Measurements from ENCODE around the gene MRPS26. TPM values are rescaled to one million over a fixed set of nuclear protein-coding genes. Genes with fewer than 3 reads are reported as not detected.

The MRPS26 gene
- total and polyA plus RNA-seq, 2 experiments from 2014 or later, result 89.2 to 174 TPM

DNA sequence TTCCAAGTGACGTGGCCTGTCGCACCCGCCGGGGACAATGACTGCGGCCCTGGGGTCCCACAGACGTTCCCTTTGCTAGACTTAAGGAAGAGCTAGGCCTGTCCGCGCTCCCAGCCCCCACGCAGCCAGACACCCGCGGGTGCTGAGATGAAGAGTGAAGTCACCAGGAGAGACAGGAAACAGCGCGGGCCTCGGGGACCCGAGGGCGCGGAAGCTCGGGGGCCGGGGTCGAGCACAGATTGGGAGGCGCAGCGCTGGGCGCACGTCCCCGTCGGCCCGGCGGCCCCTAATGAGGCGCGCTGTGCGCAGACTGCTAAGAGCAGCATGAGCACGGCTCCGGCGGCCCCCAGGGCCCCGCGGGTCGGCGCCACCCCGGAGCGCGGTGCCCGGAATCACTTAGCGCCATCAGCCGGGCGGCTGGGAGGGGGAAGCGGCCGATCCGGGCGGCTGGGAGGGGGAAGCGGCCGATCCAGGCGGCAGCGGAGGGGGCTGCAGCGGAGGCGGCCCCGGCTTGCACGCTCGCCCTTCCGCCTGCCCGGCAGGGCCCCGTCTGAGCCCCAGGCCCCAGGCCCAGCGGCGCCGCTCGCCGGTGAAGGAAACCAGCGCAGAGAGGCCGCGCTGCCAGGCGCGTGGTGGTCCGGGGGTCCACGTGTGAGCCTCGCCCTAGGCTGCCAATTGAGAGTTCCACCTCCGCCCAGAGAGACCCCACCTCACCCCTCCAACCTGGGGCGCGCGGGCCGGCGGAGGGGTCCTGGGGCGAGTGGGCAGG is 46.9 kb downstream of the MRPS26 start:
- no peaks in the 10 kb centered on the region for H3K4me1 ChIP-seq (ENCODE audit: insufficient read depth)
- WGBS (ENCODE audit: low lambda C conversion rate, missing lambda C conversion rate), result 40% methylated on average over 61 of the region's 81 CpGs
- peaks cover 13% of the 10 kb centered on the region for H3K27me3 ChIP-seq
- peak overlapping the region; percentile 84 for H3K4me2 ChIP-seq
- H2AFZ ChIP-seq, result peak overlapping the region; percentile 60
- no peaks in the 10 kb centered on the region for H3K36me3 ChIP-seq (replicated peaks; ENCODE audit: insufficient read depth, low read depth)
- H3K79me2 ChIP-seq, result no peaks in the 10 kb centered on the region
- H4K20me1 ChIP-seq (ENCODE audit: insufficient read depth, poor library complexity, severe bottlenecking), result no peaks in the 10 kb centered on the region
- peak overlapping the region; percentile 20 for H3K4me3 ChIP-seq
- no peak for DNase-seq (ENCODE audit: low spot score)
- TF ChIP-seq, protein P1, sequence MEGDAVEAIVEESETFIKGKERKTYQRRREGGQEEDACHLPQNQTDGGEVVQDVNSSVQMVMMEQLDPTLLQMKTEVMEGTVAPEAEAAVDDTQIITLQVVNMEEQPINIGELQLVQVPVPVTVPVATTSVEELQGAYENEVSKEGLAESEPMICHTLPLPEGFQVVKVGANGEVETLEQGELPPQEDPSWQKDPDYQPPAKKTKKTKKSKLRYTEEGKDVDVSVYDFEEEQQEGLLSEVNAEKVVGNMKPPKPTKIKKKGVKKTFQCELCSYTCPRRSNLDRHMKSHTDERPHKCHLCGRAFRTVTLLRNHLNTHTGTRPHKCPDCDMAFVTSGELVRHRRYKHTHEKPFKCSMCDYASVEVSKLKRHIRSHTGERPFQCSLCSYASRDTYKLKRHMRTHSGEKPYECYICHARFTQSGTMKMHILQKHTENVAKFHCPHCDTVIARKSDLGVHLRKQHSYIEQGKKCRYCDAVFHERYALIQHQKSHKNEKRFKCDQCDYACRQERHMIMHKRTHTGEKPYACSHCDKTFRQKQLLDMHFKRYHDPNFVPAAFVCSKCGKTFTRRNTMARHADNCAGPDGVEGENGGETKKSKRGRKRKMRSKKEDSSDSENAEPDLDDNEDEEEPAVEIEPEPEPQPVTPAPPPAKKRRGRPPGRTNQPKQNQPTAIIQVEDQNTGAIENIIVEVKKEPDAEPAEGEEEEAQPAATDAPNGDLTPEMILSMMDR (IDR thresholded peaks at IDR 0.05; ENCODE audit: poor library complexity), result no peak
- no peak for TF ChIP-seq EZH2 (IDR thresholded peaks at IDR 0.05; ENCODE audit: borderline replicate concordance)
- TF ChIP-seq EZH2phosphoT487 (IDR thresholded peaks at IDR 0.05; ENCODE audit: low read depth, severe bottlenecking, unreplicated experiment), result no peak
- H3K9me2 ChIP-seq (replicated peaks; ENCODE audit: insufficient read depth), result no peaks in the 10 kb centered on the region
- no peaks in the 10 kb centered on the region for H3K9me3 ChIP-seq (ENCODE audit: low read depth)
- no peak overlapping the region for H3K27ac ChIP-seq

DNA sequence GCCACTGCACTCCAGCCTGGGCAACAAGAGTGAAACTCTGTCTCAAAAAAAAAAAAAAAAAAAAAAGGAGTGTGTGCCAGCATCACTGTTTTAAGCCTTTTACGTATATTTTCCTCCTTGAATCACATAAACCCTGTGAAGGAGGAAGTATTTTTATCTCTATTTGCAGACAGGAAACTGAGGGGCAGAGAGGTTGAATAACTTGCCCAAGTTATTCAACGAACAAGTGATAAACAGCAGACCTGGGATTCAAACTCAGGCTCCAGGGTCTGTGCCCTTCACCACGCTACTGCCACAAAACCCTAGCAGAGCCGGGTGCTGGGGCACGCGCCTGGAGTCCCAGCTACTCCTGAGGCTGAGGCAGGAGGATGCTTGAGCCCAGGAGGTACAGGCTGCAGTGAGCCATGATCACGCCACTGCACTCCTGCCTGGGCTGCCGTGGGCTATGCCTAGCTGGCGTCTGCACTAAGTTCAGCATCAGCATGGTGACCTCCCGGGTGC is 48.1 kb downstream of the MRPS26 start:
- H3K4me2 ChIP-seq, result no peak overlapping the region
- no peak overlapping the region for H3K4me3 ChIP-seq
- no peak for DNase-seq (ENCODE audit: low spot score)
- H3K9me3 ChIP-seq (ENCODE audit: low read depth), result no peaks in the 10 kb centered on the region
- WGBS (ENCODE audit: low lambda C conversion rate, missing lambda C conversion rate), result 90% methylated on average over 10 of the region's 10 CpGs
- no peaks in the 10 kb centered on the region for H3K4me1 ChIP-seq (ENCODE audit: insufficient read depth)
- H2AFZ ChIP-seq, result no peak overlapping the region
- no peaks in the 10 kb centered on the region for H3K9me2 ChIP-seq (replicated peaks; ENCODE audit: insufficient read depth)
- no peaks in the 10 kb centered on the region for H4K20me1 ChIP-seq (ENCODE audit: insufficient read depth, poor library complexity, severe bottlenecking)
- TF ChIP-seq, protein P1 (IDR thresholded peaks at IDR 0.05; ENCODE audit: poor library complexity), result no peak
- TF ChIP-seq EZH2phosphoT487 (IDR thresholded peaks at IDR 0.05; ENCODE audit: low read depth, severe bottlenecking, unreplicated experiment) (no peak), EZH2 (IDR thresholded peaks at IDR 0.05; ENCODE audit: borderline replicate concordance) (no peak)
- no peak overlapping the region for H3K27ac ChIP-seq
- no peaks in the 10 kb centered on the region for H3K79me2 ChIP-seq
- no peaks in the 10 kb centered on the region for H3K36me3 ChIP-seq (replicated peaks; ENCODE audit: insufficient read depth, low read depth)
- H3K27me3 ChIP-seq, result peaks cover 13% of the 10 kb centered on the region

DNA sequence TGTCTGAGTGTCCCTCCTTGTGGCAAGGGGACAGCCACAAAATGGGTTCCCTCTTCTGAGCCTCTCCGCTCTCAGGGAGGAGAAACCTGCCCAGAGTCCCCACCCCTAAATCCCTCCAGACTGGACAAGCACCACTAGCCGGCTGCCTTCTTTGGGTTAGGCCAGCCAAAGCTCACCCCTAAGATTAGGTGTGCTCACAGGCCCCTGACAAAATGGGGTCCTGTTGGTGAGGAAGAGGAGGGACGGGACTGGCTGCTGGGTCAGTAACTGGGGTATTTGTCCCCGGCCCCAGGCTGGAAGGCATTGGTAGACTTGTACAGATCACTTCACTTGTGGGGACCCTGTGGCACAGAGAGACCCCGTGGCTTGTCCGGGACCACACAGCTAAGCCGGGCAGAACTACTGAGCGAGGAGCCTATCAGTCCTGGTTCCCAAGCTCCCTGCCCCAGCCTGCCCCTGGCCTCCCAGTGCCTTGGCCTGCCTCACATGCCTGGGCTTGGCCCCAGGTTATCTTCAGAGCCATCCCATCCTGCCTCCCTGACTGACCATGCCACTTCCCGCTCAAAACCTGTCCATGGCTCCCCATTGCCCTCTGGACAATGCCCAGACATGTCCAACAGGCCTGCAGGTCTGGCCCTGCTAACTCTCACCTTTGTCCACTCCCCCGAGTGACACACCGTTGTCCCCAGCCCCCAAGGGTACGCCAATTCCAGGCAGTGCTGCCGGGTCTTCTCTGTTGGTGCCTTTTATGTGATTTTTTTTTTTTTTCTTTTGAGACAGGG is 49.2 kb downstream of the MRPS26 start:
- H2AFZ ChIP-seq, result no peak overlapping the region
- no peak overlapping the region for H3K27ac ChIP-seq
- H4K20me1 ChIP-seq (ENCODE audit: insufficient read depth, poor library complexity, severe bottlenecking), result no peaks in the 10 kb centered on the region
- no peak for DNase-seq (ENCODE audit: low spot score)
- no peak overlapping the region for H3K4me3 ChIP-seq
- H3K9me2 ChIP-seq (replicated peaks; ENCODE audit: insufficient read depth), result no peaks in the 10 kb centered on the region
- 93% methylated on average over 13 of the region's 13 CpGs for WGBS (ENCODE audit: low lambda C conversion rate, missing lambda C conversion rate)
- H3K27me3 ChIP-seq, result peaks cover 13% of the 10 kb centered on the region
- no peaks in the 10 kb centered on the region for H3K9me3 ChIP-seq (ENCODE audit: low read depth)
- no peaks in the 10 kb centered on the region for H3K79me2 ChIP-seq
- H3K4me1 ChIP-seq (ENCODE audit: insufficient read depth), result no peaks in the 10 kb centered on the region
- H3K36me3 ChIP-seq (replicated peaks; ENCODE audit: insufficient read depth, low read depth), result no peaks in the 10 kb centered on the region
- no peak overlapping the region for H3K4me2 ChIP-seq
- TF ChIP-seq EZH2 (IDR thresholded peaks at IDR 0.05; ENCODE audit: borderline replicate concordance) (no peak), EZH2phosphoT487 (IDR thresholded peaks at IDR 0.05; ENCODE audit: low read depth, severe bottlenecking, unreplicated experiment) (no peak)
- TF ChIP-seq, protein P1 (IDR thresholded peaks at IDR 0.05; ENCODE audit: poor library complexity), result no peak

Other genes with a start within 250 kb of the MRPS26 start
- 47.9 and 57.8 TPM in 2 replicates for gene CPXM1, start 245.4 kb upstream of the MRPS26 start, total RNA-seq
- 66.3 and 82.5 TPM in 2 replicates for gene CPXM1, start 245.4 kb upstream of the MRPS26 start, polyA plus RNA-seq
- gene C20orf141, start 231.1 kb upstream of the MRPS26 start, total RNA-seq, result not detected in 2 replicates
- gene C20orf141, start 231.1 kb upstream of the MRPS26 start, polyA plus RNA-seq, result 0.68 TPM in 1 of 2 replicates, not detected in the other
- not detected in 2 replicates for gene TMEM239, start 229.7 kb upstream of the MRPS26 start, total RNA-seq
- not detected in 2 replicates for gene TMEM239, start 229.7 kb upstream of the MRPS26 start, polyA plus RNA-seq
- 36.8 and 43.0 TPM in 2 replicates for gene PCED1A, start 205.4 kb upstream of the MRPS26 start, total RNA-seq
- gene PCED1A, start 205.4 kb upstream of the MRPS26 start, polyA plus RNA-seq, result 41.2 and 54.2 TPM in 2 replicates
- gene VPS16, start 205.3 kb upstream of the MRPS26 start, total RNA-seq, result 28.5 and 34.6 TPM in 2 replicates
- 38.1 and 42.9 TPM in 2 replicates for gene VPS16, start 205.3 kb upstream of the MRPS26 start, polyA plus RNA-seq
- 51.8 and 54.7 TPM in 2 replicates for gene PTPRA, start 172.6 kb upstream of the MRPS26 start, total RNA-seq
- gene PTPRA, start 172.6 kb upstream of the MRPS26 start, polyA plus RNA-seq, result 36.7 and 45.1 TPM in 2 replicates
- gene GNRH2, start 2.4 kb upstream of the MRPS26 start, total RNA-seq, result 27.0 and 33.8 TPM in 2 replicates
- gene GNRH2, start 2.4 kb upstream of the MRPS26 start, polyA plus RNA-seq, result 93.8 and 131 TPM in 2 replicates
- gene OXT, start 25.6 kb downstream of the MRPS26 start, total RNA-seq, result 0.92 TPM in 1 of 2 replicates, not detected in the other
- gene OXT, start 25.6 kb downstream of the MRPS26 start, polyA plus RNA-seq, result 3.4 and 4.3 TPM in 2 replicates
- gene AVP, start 38.7 kb downstream of the MRPS26 start, total RNA-seq, result 0.67 TPM in 1 of 2 replicates, not detected in the other
- 1.2 and 1.3 TPM in 2 replicates for gene AVP, start 38.7 kb downstream of the MRPS26 start, polyA plus RNA-seq
- gene FASTKD5, start 113.8 kb downstream of the MRPS26 start, total RNA-seq, result 25.2 and 27.8 TPM in 2 replicates
- 16.0 and 21.8 TPM in 2 replicates for gene FASTKD5, start 113.8 kb downstream of the MRPS26 start, polyA plus RNA-seq
- gene UBOX5, start 113.8 kb downstream of the MRPS26 start, total RNA-seq, result 4.0 and 4.8 TPM in 2 replicates
- gene UBOX5, start 113.8 kb downstream of the MRPS26 start, polyA plus RNA-seq, result 5.8 and 6.1 TPM in 2 replicates
- gene LZTS3, start 127.5 kb downstream of the MRPS26 start, total RNA-seq, result 36.4 and 38.1 TPM in 2 replicates
- gene LZTS3, start 127.5 kb downstream of the MRPS26 start, polyA plus RNA-seq, result 32.7 and 35.3 TPM in 2 replicates
- 92.9 and 95.2 TPM in 2 replicates for gene DDRGK1, start 158.6 kb downstream of the MRPS26 start, total RNA-seq
- 154 and 159 TPM in 2 replicates for gene DDRGK1, start 158.6 kb downstream of the MRPS26 start, polyA plus RNA-seq
- 27.8 and 33.5 TPM in 2 replicates for gene ITPA, start 163.4 kb downstream of the MRPS26 start, total RNA-seq
- 48.2 and 73.9 TPM in 2 replicates for gene ITPA, start 163.4 kb downstream of the MRPS26 start, polyA plus RNA-seq
- 0.28 and 0.37 TPM in 2 replicates for gene SLC4A11, start 193.1 kb downstream of the MRPS26 start, total RNA-seq
- gene SLC4A11, start 193.1 kb downstream of the MRPS26 start, polyA plus RNA-seq, result 1.3 and 2.3 TPM in 2 replicates

Data from hepatocyte (in vitro differentiated cells).